Smooth muscle cell (in vitro differentiated cells): ENCODE results near the gene PFDN2. TPM values are rescaled to one million over a fixed set of nuclear protein-coding genes. Genes with fewer than 3 reads are reported as not detected.

ENCODE experiments used
- DNase-seq: peaks from one replicate; lab custom pipeline; 2025; ENCODE audit not compliant: unreplicated experiment; lab: John Stamatoyannopoulos, UW
- H2AFZ ChIP-seq: fragments of 200-600 bp; sonication (generic); 2 replicates; pipeline ENCODE4 v1.6.0; 2016; ENCODE audit warnings: antibody characterized with exemption, low read depth, mild to moderate bottlenecking
- H3F3A ChIP-seq: fragments of 200-600 bp; sonication (generic); 2 replicates; pipeline ENCODE4 v1.6.0; 2017; ENCODE audit warnings: antibody characterized with exemption, low read depth
- H3K27ac ChIP-seq: fragments of 200-600 bp; sonication (generic); 2 replicates; pipeline ENCODE4 v1.5.1; 2016; ENCODE audit warnings: low read depth, mild to moderate bottlenecking
- H3K27me3 ChIP-seq: fragments of 200-600 bp; sonication (generic); 2 replicates; pipeline ENCODE4 v1.6.1; 2016; ENCODE audit warnings: low read depth, mild to moderate bottlenecking
- H3K36me3 ChIP-seq: fragments of 200-600 bp; sonication (generic); 2 replicates; pipeline ENCODE4 v1.5.1; 2016; ENCODE audit warnings: low read depth
- H3K4me1 ChIP-seq: fragments of 200-600 bp; sonication (generic); 2 replicates; pipeline ENCODE4 v1.5.1; 2016; ENCODE audit warnings: low read depth
- H3K4me2 ChIP-seq: fragments of 200-600 bp; sonication (generic); 2 replicates; pipeline ENCODE4 v1.6.0; 2016; ENCODE audit warnings: mild to moderate bottlenecking
- H3K4me3 ChIP-seq: fragments of 200-600 bp; sonication (generic); 2 replicates; pipeline ENCODE4 v1.5.1; 2016; ENCODE audit warnings: mild to moderate bottlenecking
- H3K79me2 ChIP-seq: fragments of 200-600 bp; sonication (generic); 2 replicates; pipeline ENCODE4 v1.6.0; 2016; ENCODE audit warnings: low read depth, mild to moderate bottlenecking
- H3K9ac ChIP-seq: fragments of 200-600 bp; sonication (generic); 2 replicates; pipeline ENCODE4 v1.6.0; 2016; ENCODE audit warnings: low read depth
- H3K9me3 ChIP-seq: fragments of 200-600 bp; sonication (generic); replicated peaks from 2 replicates; pipeline ENCODE4 v1.5.1; 2016; ENCODE audit warnings: low read depth
- H4K20me1 ChIP-seq: fragments of 200-600 bp; sonication (generic); 2 replicates; pipeline ENCODE4 v1.6.0; 2016; ENCODE audit warnings: low read depth
- WGBS: methylation state at CpG from one replicate; pipeline ENCODE4 v1.1.7; 2016; ENCODE audit warnings: low lambda C conversion rate; 5-methylcytosine and 5-hydroxymethylcytosine counted together
- polyA plus RNA-seq: library from polyadenylated mRNA; unstranded; fragments of >200 nt; fragmentation: Nextera tagmentation; extraction: Ambion mirVana; gene quantifications from 2 replicates; pipeline ENCODE4 v1.2.1, GENCODE V29; 2016
- total RNA-seq: library from RNA; depleted of rRNA; stranded (reverse); fragments of >200 nt; gene quantifications from 2 replicates; pipeline ENCODE4 v1.2.3, GENCODE V29; 2014
- TF ChIP-seq, protein P1 (sequence below): fragments of 200-600 bp; sonication (generic); IDR thresholded peaks from 2 replicates; pipeline ENCODE4 v1.5.1; 2017; ENCODE audit warnings: borderline replicate concordance, mild to moderate bottlenecking, antibody characterized with exemption; ENCODE audit not compliant: insufficient read depth, poor library complexity, severe bottlenecking

Gene PFDN2
- total and polyA plus RNA-seq, 2 experiments from 2014 or later: 82.0 to 139 TPM

GRCh38 chr1:161140755-161141400 lies 23.0 kb upstream of the PFDN2 start:
- Histone ChIP-seq H3K4me1 (no peaks in the 10 kb centered on the region), H3K36me3 (no peaks in the 10 kb centered on the region), H3K27me3 (no peaks in the 10 kb centered on the region), H3K27ac (no peak overlapping the region), H3K79me2 (peaks cover 6% of the 10 kb centered on the region), H3F3A (no peaks in the 10 kb centered on the region), H4K20me1 (no peaks in the 10 kb centered on the region), H2AFZ (no peak overlapping the region), H3K4me3 (no peak overlapping the region), H3K4me2 (no peak overlapping the region), H3K9ac (no peak overlapping the region), H3K9me3 (no peaks in the 10 kb centered on the region)
- no peak for DNase-seq
- WGBS: 98% methylated on average over 29 of the region's 29 CpGs
- TF ChIP-seq, protein P1, sequence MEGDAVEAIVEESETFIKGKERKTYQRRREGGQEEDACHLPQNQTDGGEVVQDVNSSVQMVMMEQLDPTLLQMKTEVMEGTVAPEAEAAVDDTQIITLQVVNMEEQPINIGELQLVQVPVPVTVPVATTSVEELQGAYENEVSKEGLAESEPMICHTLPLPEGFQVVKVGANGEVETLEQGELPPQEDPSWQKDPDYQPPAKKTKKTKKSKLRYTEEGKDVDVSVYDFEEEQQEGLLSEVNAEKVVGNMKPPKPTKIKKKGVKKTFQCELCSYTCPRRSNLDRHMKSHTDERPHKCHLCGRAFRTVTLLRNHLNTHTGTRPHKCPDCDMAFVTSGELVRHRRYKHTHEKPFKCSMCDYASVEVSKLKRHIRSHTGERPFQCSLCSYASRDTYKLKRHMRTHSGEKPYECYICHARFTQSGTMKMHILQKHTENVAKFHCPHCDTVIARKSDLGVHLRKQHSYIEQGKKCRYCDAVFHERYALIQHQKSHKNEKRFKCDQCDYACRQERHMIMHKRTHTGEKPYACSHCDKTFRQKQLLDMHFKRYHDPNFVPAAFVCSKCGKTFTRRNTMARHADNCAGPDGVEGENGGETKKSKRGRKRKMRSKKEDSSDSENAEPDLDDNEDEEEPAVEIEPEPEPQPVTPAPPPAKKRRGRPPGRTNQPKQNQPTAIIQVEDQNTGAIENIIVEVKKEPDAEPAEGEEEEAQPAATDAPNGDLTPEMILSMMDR: no peak

GRCh38 chr1:161139766-161140165 lies 21.9 kb upstream of the PFDN2 start:
- 56% methylated on average over 1 of the region's 1 CpG for WGBS
- no peak overlapping the region for H3K4me2 ChIP-seq
- H3K27me3 ChIP-seq: no peaks in the 10 kb centered on the region
- TF ChIP-seq, protein P1: peak; percentile 52
- peaks cover 1% of the 10 kb centered on the region for H4K20me1 ChIP-seq
- no peak for DNase-seq
- H3K4me3 ChIP-seq: no peak overlapping the region
- no peak overlapping the region for H3K9ac ChIP-seq
- H3K79me2 ChIP-seq: peaks cover 18% of the 10 kb centered on the region
- H3K9me3 ChIP-seq: no peaks in the 10 kb centered on the region
- H3F3A ChIP-seq: no peaks in the 10 kb centered on the region
- H3K36me3 ChIP-seq: no peaks in the 10 kb centered on the region
- H2AFZ ChIP-seq: no peak overlapping the region
- H3K4me1 ChIP-seq: no peaks in the 10 kb centered on the region
- H3K27ac ChIP-seq: no peak overlapping the region

- Histone ChIP-seq H3K27me3 (no peaks in the 10 kb centered on the region), H3F3A (no peaks in the 10 kb centered on the region), H3K79me2 (peaks cover 29% of the 10 kb centered on the region), H3K36me3 (no peaks in the 10 kb centered on the region), H4K20me1 (peaks cover 10% of the 10 kb centered on the region), H3K4me1 (no peaks in the 10 kb centered on the region), H3K4me3 (no peak overlapping the region), H3K4me2 (no peak overlapping the region), H3K9ac (no peak overlapping the region), H3K27ac (no peak overlapping the region), H2AFZ (no peak overlapping the region), H3K9me3 (no peaks in the 10 kb centered on the region)
- no peak for DNase-seq
- 88% methylated on average over 1 of the region's 1 CpG for WGBS
- TF ChIP-seq, protein P1: no peak
Measured at GRCh38 chr1:161138431-161138830, 20.6 kb upstream of the PFDN2 start.

- peaks cover 4% of the 10 kb centered on the region for H3F3A ChIP-seq
- TF ChIP-seq, protein P1: no peak
- 83% methylated on average over 3 of the region's 3 CpGs for WGBS
- H3K9ac ChIP-seq: no peak overlapping the region
- H3K36me3 ChIP-seq: no peaks in the 10 kb centered on the region
- no peak for DNase-seq
- no peaks in the 10 kb centered on the region for H3K9me3 ChIP-seq
- peaks cover 10% of the 10 kb centered on the region for H4K20me1 ChIP-seq
- H3K4me3 ChIP-seq: no peak overlapping the region
- H3K4me2 ChIP-seq: no peak overlapping the region
- H3K27ac ChIP-seq: no peak overlapping the region
- H3K79me2 ChIP-seq: peaks cover 29% of the 10 kb centered on the region
- H2AFZ ChIP-seq: no peak overlapping the region
- no peaks in the 10 kb centered on the region for H3K4me1 ChIP-seq
- no peaks in the 10 kb centered on the region for H3K27me3 ChIP-seq
Measured at GRCh38 chr1:161137881-161138280, 20.0 kb upstream of the PFDN2 start.
